Measurements from ENCODE around the gene IL4I1.

GRCh38 chr19:49873834-49874233 lies 22.9 kb downstream of the IL4I1 start:
- TF ChIP-seq POLR2A (IDR thresholded peaks at IDR 0.05; ENCODE audit: low read depth, low read length) (no peak), POLR2AphosphoS5 (IDR thresholded peaks at IDR 0.05; ENCODE audit: low read depth, low read length) (no peak), TAF1 (IDR thresholded peaks at IDR 0.05; ENCODE audit: low read depth, low read length) (no peak), SPI1 (IDR thresholded peaks at IDR 0.05; ENCODE audit: low read depth, low read length) (no peak)
